ENCODE measurements around the gene UNCX.
"Not testable (repeated sequence)": the region's sequence is repeated elsewhere in the genome, so short reads cannot be mapped to it uniquely, and the experiment has no call there.

The UNCX gene

DNA sequence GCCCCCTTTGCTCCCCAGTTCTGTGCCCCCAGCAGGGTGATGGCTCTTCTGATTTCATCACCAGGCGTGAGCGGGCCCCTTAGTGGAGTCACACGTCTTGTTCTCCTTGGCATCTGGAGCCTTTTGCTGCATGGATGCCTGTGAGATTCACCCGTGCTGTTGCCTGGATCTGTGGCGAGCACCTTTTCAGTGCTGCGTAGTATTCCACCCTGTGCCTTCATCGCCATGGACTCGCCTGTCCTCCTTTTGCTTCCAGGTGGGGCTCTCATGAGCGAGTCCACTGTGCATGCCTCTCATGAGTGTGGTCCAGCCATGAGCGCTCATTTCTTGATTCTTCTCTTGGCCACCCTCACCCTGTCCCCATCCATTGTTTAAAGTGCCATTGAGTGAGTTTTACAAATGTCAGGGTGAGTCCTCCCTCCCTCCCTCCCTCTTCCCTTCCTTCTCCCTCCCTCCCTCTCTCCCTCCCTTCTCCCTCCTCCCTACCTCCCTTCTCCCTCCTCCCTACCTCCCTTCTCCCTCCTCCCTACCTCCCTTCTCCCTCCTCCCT is 44.0 kb downstream of the UNCX start:
- TF ChIP-seq EZH2phosphoT487 (conservative IDR thresholded peaks at IDR 0.05; ENCODE audit: low read length): no peak
- TF ChIP-seq, protein P1, sequence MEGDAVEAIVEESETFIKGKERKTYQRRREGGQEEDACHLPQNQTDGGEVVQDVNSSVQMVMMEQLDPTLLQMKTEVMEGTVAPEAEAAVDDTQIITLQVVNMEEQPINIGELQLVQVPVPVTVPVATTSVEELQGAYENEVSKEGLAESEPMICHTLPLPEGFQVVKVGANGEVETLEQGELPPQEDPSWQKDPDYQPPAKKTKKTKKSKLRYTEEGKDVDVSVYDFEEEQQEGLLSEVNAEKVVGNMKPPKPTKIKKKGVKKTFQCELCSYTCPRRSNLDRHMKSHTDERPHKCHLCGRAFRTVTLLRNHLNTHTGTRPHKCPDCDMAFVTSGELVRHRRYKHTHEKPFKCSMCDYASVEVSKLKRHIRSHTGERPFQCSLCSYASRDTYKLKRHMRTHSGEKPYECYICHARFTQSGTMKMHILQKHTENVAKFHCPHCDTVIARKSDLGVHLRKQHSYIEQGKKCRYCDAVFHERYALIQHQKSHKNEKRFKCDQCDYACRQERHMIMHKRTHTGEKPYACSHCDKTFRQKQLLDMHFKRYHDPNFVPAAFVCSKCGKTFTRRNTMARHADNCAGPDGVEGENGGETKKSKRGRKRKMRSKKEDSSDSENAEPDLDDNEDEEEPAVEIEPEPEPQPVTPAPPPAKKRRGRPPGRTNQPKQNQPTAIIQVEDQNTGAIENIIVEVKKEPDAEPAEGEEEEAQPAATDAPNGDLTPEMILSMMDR (IDR thresholded peaks at IDR 0.05; ENCODE audit: insufficient read depth, low read length, poor library complexity, severe bottlenecking): no peak
- Histone ChIP-seq H3K4me2 (ENCODE audit: low read depth, low read length, poor library complexity, severe bottlenecking) (no peak overlapping the region), H3K27me3 (ENCODE audit: low read length) (no peaks in the 10 kb centered on the region), H3K36me3 (ENCODE audit: low read length) (no peaks in the 10 kb centered on the region), H3K9me3 (ENCODE audit: insufficient read depth, low read length) (no peaks in the 10 kb centered on the region), H3K4me3 (ENCODE audit: insufficient read depth, low read length, poor library complexity, severe bottlenecking) (no peak overlapping the region), H3K9me2 (replicated peaks; ENCODE audit: insufficient read depth, low read length) (no peaks in the 10 kb centered on the region), H4K20me1 (ENCODE audit: low read depth, low read length) (no peaks in the 10 kb centered on the region), H3K79me2 (ENCODE audit: insufficient read depth, low read length) (no peaks in the 10 kb centered on the region), H2AFZ (ENCODE audit: low read depth, low read length, severe bottlenecking) (no peak overlapping the region), H3F3A (ENCODE audit: insufficient read depth) (no peaks in the 10 kb centered on the region), H3K9ac (ENCODE audit: low read length) (no peak overlapping the region), H3K27ac (ENCODE audit: low read depth, low read length) (no peak overlapping the region)

GRCh38 chr7:1278543-1278942 is 45.9 kb downstream of the UNCX start:
- Histone ChIP-seq H3K9me2 (replicated peaks; ENCODE audit: insufficient read depth, low read length) (no peaks in the 10 kb centered on the region), H2AFZ (ENCODE audit: low read depth, low read length, severe bottlenecking) (no peak overlapping the region), H3F3A (ENCODE audit: insufficient read depth) (no peaks in the 10 kb centered on the region), H3K27ac (ENCODE audit: low read depth, low read length) (no peak overlapping the region), H3K27me3 (ENCODE audit: low read length) (no peaks in the 10 kb centered on the region), H3K4me3 (ENCODE audit: insufficient read depth, low read length, poor library complexity, severe bottlenecking) (no peak overlapping the region), H3K4me2 (ENCODE audit: low read depth, low read length, poor library complexity, severe bottlenecking) (no peak overlapping the region), H3K79me2 (ENCODE audit: insufficient read depth, low read length) (no peaks in the 10 kb centered on the region), H3K36me3 (ENCODE audit: low read length) (no peaks in the 10 kb centered on the region), H3K9ac (ENCODE audit: low read length) (no peak overlapping the region), H3K9me3 (ENCODE audit: insufficient read depth, low read length) (no peaks in the 10 kb centered on the region), H4K20me1 (ENCODE audit: low read depth, low read length) (no peaks in the 10 kb centered on the region)
- no peak for TF ChIP-seq EZH2phosphoT487 (conservative IDR thresholded peaks at IDR 0.05; ENCODE audit: low read length)
- TF ChIP-seq, protein P1 (IDR thresholded peaks at IDR 0.05; ENCODE audit: insufficient read depth, low read length, poor library complexity, severe bottlenecking): no peak

DNA sequence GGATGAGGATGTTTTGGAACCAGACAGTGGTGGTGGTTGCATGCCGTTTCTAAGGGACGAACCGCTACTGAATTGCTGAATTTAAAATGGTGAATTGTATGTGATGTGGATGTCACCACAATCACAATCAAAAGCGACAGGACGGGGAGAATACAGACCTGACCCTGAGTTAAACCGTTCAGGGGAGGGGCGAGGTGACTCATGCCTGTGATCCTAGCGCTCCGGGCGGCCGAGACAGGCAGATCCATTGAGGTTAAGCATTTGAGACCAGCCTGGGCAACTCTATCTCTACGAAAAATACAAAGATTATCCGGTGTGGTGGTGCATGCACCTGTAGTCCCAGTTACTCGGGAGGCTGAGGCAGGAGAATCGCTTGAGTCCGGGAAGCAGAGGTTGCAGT is 46.4 kb downstream of the UNCX start:
- H3F3A ChIP-seq (ENCODE audit: insufficient read depth): no peaks in the 10 kb centered on the region
- H3K9me3 ChIP-seq (ENCODE audit: insufficient read depth, low read length): no peaks in the 10 kb centered on the region
- H3K4me3 ChIP-seq (ENCODE audit: insufficient read depth, low read length, poor library complexity, severe bottlenecking): no peak overlapping the region
- H3K4me2 ChIP-seq (ENCODE audit: low read depth, low read length, poor library complexity, severe bottlenecking): no peak overlapping the region
- no peaks in the 10 kb centered on the region for H4K20me1 ChIP-seq (ENCODE audit: low read depth, low read length)
- H3K9me2 ChIP-seq (replicated peaks; ENCODE audit: insufficient read depth, low read length): no peaks in the 10 kb centered on the region
- no peak overlapping the region for H3K27ac ChIP-seq (ENCODE audit: low read depth, low read length)
- H3K79me2 ChIP-seq (ENCODE audit: insufficient read depth, low read length): no peaks in the 10 kb centered on the region
- H3K9ac ChIP-seq (ENCODE audit: low read length): no peak overlapping the region
- H2AFZ ChIP-seq (ENCODE audit: low read depth, low read length, severe bottlenecking): no peak overlapping the region
- no peak for TF ChIP-seq EZH2phosphoT487 (conservative IDR thresholded peaks at IDR 0.05; ENCODE audit: low read length)
- TF ChIP-seq, protein P1 (IDR thresholded peaks at IDR 0.05; ENCODE audit: insufficient read depth, low read length, poor library complexity, severe bottlenecking): no peak
- no peaks in the 10 kb centered on the region for H3K27me3 ChIP-seq (ENCODE audit: low read length)
- no peaks in the 10 kb centered on the region for H3K36me3 ChIP-seq (ENCODE audit: low read length)

GRCh38 chr7:1279895-1280294 is 47.2 kb downstream of the UNCX start:
- not testable (repeated sequence) for H3K9me2 ChIP-seq (replicated peaks; ENCODE audit: insufficient read depth, low read length); H2AFZ ChIP-seq (ENCODE audit: low read depth, low read length, severe bottlenecking); H3K27me3 ChIP-seq (ENCODE audit: low read length); H3F3A ChIP-seq (ENCODE audit: insufficient read depth); H4K20me1 ChIP-seq (ENCODE audit: low read depth, low read length); H3K27ac ChIP-seq (ENCODE audit: low read depth, low read length); H3K4me2 ChIP-seq (ENCODE audit: low read depth, low read length, poor library complexity, severe bottlenecking); H3K9ac ChIP-seq (ENCODE audit: low read length); H3K4me3 ChIP-seq (ENCODE audit: insufficient read depth, low read length, poor library complexity, severe bottlenecking); H3K9me3 ChIP-seq (ENCODE audit: insufficient read depth, low read length); H3K79me2 ChIP-seq (ENCODE audit: insufficient read depth, low read length); H3K36me3 ChIP-seq (ENCODE audit: low read length)
